GM13976 (cell line): ENCODE measurements around the gene ADIPOR2.

Experiments used
- DNase-seq: peaks from one replicate; pipeline ENCODE4 v3.0.0; 2012; ENCODE audit warnings: low spot score
- CTCF ChIP-seq: IDR thresholded peaks from 2 replicates; pipeline ENCODE4 v1.5.1; 2012; ENCODE audit warnings: borderline replicate concordance, mild to moderate bottlenecking; ENCODE audit not compliant: insufficient read depth; ENCODE audit errors: extremely low read depth, missing control alignments, control extremely low read depth
- in situ Hi-C: fragments of 300-500 bp; cut with MboI; formaldehyde crosslinking; loops from one replicate; pipeline ENCODE4 v1.12.0; 2022; ENCODE audit warnings: low sequenced_read_pairs, mixed read lengths, inconsistent platforms; ENCODE audit not compliant: unreplicated experiment

ADIPOR2 gene

GRCh38 chr12:1739368-1739767, 48.5 kb downstream of the ADIPOR2 start:
- in situ Hi-C loops: no loop called here
- no peak for TF ChIP-seq CTCF
- no peak for DNase-seq

- in situ Hi-C loops: no loop called here
- no peak for DNase-seq
- no peak for TF ChIP-seq CTCF
Measured at GRCh38 chr12:1740161-1740948, 49.5 kb downstream of the ADIPOR2 start.

GRCh38 chr12:1741154-1741949, 50.5 kb downstream of the ADIPOR2 start:
- no peak for DNase-seq
- TF ChIP-seq CTCF: no peak
- in situ Hi-C loops: no loop called here

GRCh38 chr12:1744932-1745331, 54.1 kb downstream of the ADIPOR2 start:
- TF ChIP-seq CTCF: no peak
- in situ Hi-C loops: no loop called here
- no peak for DNase-seq

GRCh38 chr12:1747609-1748008, 56.7 kb downstream of the ADIPOR2 start:
- no peak for DNase-seq
- in situ Hi-C loops: no loop called here
- TF ChIP-seq CTCF: no peak

- no peak for DNase-seq
- no peak for TF ChIP-seq CTCF
- in situ Hi-C loops: no loop called here
Measured at GRCh38 chr12:1749019-1749418, 58.1 kb downstream of the ADIPOR2 start.

- in situ Hi-C loops: no loop called here
- no peak for TF ChIP-seq CTCF
Measured at GRCh38 chr12:1750300-1750699, 59.4 kb downstream of the ADIPOR2 start.

More at GRCh38 chr12:1750300-1750699, 59.4 kb downstream of the ADIPOR2 start:
- DNase-seq: no peak
